Ramos (cell line): ENCODE results near the gene CLEC18C.
"Not testable (repeated sequence)": the region's sequence is repeated elsewhere in the genome, so short reads cannot be mapped to it uniquely, and the experiment has no call there.

Experiments
- in situ Hi-C: fragments of 300-500 bp; cut with MboI; formaldehyde crosslinking; loops from one replicate; pipeline ENCODE4 v1.14.3; 2022; ENCODE audit warnings: low sequenced_read_pairs; ENCODE audit not compliant: unreplicated experiment

CLEC18C gene

DNA sequence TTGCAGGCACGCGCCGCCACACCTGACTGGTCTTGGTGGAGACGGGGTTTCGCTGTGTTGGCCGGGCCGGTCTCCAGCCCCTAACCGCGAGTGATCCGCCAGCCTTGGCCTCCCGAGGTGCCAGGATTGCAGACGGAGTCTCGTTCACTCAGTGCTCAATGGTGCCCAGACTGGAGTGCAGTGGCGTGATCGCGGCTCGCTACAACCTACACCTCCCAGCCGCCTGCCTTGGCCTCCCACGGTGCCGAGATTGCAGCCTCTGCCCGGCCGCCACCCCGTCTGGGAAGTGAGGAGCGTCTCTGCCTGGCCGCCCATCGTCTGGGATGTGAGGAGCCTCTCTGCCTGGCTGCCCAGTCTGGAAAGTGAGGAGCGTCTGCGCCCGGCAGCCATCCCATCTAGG is 30.4 kb downstream of the CLEC18C start:
- in situ Hi-C loops, result not testable (repeated sequence)

DNA sequence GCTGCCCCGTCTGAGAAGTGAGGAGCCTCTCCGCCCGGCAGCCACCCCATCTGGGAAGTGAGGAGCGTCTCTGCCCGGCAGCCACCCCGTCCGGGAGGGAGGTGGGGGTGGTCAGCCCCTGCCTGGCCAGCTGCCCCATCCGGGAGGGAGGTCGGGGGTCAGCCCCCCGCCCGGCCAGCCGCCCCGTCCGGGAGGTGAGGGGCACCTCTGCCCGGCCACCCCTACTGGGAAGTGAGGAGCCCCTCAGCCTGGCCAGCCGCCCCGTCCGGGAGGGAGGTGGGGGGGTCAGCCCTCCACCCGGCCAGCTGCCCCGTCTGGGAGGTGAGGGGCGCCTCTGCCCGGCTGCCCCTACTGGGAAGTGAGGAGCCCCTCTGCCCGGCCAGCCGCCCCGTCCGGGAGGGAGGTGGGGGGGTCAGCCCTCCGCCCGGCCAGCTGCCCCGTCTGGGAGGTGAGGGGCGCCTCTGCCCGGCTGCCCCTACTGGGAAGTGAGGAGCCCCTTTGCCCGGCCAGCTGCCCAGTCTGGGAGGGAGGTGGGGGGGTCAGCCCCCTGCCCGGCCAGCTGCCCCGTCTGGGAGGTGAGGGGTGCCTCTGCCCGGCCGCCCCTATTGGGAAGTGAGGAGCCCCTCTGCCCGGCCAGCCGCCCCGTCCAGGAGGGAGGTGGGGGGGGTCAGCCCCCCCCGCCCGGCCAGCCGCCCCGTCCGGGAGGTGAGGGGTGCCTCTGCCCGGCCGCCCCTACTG is 31.2 kb downstream of the CLEC18C start:
- in situ Hi-C loops, result not testable (repeated sequence)

DNA sequence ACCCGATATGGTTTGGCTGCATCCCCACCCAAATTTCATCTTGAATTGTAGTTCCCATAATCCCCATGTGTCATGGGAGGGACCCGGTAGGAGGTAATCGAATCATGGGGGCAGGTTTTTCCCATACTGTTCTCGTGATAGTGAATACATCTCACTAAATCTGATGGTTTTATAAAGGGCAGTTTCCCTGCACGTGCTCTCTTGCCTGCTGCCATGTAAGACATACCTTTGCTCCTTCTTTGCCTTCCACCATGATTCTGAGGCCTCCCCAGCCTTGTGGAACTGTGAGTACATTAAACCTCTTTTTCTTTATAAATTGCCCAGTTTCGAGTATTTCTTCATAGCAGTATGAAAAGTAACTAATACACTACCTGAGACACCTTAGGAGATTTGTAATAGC is 32.8 kb downstream of the CLEC18C start:
- in situ Hi-C loops, result not testable (repeated sequence)

DNA sequence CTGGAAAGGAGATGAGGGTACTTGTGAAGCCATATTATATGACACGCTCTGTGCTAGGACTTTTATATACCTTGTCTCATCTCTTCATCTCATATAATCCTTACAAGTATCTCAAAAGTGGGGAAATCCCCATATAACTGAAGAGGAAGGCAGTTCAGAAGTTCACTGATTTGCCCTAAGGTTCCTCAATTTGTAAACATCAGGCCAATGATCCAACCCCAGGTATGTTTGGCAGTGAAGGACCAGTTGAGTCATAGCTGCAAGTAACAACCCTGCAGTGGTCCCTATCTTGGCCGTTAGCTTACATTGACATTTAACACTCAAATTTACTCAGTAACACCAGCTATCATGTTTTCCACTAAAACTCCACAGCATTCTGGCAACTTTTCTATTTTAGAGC is 45.0 kb downstream of the CLEC18C start:
- in situ Hi-C loops, result not testable (repeated sequence)

DNA sequence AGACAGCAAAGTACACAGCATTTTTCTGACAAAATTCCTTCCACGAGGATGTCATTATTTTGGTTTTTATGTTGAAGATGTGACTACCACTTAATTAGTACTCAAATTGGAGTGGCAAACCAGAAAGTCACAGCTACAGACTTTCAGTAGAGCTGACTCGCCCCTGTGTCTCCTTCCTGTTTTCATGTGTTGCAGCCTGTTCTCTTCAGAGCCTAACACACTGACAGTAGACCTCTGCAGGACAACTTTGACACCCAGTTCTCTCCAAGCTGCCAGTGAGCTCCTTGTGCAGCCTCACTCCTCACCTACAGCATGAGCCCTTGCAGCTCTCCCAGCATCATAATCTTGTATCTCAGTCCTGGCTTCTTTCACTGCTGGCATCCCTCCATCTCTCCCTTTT is 49.0 kb downstream of the CLEC18C start:
- in situ Hi-C loops, result not testable (repeated sequence)

DNA sequence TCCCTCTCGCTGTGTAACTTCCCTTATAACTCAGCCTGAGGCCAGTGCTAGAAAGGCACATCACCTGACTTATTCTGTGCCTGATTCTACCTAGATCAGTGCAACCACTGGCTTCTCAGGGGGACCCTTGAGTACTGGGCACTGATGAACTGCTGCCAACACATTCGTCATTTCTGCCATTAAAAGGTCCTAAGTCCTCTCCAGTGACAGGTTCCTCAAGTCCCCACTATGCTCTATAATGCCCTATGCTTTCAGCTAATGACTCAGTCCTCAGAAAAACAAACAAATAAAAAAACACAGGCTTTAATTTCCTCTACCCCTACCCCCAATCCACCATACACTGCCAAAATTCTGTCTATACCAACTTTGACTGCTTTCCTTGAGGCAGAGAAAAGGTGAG is 49.6 kb downstream of the CLEC18C start:
- in situ Hi-C loops, result not testable (repeated sequence)

DNA sequence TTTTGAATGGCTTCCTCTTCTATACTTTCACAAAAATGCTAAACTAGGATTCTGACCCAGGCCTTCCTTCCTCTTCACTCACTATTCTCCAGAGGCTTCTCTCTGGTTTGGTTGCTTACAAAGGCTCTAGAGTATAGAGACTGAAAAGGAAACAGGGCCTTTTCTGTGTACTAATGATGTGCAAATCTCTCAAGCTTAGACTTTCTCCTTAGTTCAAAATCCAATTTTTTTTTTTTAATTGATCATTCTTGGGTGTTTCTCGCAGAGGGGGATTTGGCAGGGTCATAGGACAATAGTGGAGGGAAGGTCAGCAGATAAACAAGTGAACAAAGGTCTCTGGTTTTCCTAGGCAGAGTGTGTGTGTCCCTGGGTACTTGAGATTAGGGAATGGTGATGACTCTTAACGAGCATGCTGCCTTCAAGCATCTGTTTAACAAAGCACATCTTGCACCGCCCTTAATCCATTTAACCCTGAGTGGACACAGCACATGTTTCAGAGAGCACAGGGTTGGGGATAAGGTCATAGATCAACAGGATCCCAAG is 50.5 kb downstream of the CLEC18C start:
- in situ Hi-C loops, result not testable (repeated sequence)

DNA sequence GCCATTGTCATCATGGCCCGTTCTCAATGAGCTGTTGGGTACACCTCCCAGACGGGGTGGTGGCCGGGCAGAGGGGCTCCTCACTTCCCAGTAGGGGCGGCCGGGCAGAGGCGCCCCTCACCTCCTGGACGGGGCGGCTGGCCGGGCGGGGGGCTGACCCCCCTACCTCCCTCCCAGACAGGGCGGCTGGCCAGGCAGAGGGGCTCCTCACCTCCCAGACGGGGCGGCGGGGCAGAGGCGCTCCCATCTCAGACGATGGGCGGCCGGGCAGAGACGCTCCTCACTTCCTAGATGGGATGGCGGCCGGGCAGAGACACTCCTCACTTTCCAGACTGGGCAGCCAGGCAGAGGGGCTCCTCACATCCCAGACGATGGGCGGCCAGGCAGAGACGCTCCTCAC is 51.1 kb downstream of the CLEC18C start:
- in situ Hi-C loops, result not testable (repeated sequence)

DNA sequence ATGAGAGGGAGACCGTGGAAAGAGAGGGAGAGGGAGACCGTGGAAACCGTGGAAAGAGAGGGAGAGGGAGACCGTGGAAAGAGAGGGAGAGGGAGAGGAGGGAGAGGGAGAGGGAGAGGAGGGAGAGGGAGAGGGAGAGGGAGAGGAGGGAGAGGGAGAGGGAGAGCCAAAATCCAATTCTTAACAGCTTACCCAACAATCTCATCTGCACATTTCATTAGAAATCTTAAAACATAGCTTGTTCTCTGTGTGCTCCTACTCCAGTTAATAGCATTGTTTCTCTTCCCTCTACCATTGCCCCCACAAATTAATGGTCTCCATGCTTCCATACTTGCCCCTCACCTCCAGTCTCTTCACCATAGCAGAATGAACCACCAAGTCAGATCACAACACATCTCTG is 51.8 kb downstream of the CLEC18C start:
- in situ Hi-C loops, result not testable (repeated sequence)

DNA sequence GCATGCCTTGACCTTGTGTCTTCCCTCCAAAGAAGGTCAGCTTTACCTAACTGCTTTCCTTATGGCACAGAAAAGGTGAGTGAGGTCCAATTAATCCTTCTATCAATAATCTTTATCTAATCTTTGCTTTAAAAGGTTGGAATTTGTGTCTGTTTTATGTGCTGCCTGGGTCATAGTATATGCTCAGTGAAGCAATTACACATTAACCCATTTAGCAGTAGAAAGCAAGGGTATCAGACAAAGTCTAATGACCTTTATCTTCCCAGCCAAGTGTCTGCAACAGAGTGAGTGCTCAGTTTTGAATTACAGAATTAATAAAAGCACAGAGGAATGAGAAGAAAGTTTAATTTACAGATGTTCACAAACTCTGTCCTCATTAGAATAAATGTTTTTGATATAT is 52.4 kb downstream of the CLEC18C start:
- in situ Hi-C loops, result not testable (repeated sequence)

DNA sequence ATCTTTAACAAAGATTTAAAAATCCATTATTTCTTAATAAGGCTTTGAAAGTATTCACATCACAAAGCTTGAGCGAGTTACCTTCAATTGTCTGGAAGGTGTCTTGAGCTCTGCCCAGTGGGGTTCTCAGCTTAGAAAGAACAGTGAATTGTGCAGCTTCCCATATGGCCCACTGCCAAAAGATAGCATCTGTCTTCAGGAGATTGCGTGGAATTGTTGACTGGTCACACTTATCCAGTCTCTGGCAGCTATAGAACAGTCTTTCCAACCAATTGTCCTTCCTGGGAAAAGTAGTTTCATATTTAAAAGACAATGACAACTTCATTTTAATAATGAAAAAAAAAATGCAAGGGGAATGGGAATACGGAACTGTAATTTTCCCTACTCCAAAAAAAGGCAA is 58.2 kb downstream of the CLEC18C start:
- in situ Hi-C loops, result not testable (repeated sequence)
